Measurements from ENCODE around the gene AGPAT4.
"Not testable (repeated sequence)": the region's sequence is repeated elsewhere in the genome, so short reads cannot be mapped to it uniquely, and the experiment has no call there.

The AGPAT4 gene

DNA sequence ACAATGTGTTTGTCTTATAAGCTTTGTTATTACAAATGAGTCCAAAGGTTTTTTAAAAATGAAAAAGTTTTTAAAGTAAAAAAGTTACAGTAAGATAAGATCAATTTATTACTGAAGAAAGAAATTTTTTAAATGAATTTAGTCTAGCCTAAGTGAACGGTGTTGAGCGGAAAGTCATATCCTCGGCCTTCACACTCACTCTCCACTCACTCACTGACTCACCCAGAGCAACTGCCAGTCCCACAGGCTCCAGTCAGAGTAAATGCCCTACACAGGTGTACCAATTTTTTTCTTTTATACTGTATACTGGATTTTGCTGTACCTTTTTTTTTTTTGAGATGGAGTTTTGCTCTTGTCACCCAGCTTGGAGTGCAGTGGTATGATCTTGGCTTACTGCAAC is 42.7 kb upstream of the AGPAT4 start:
- no peaks in the 10 kb centered on the region for H3K4me1 ChIP-seq (ENCODE audit: control insufficient read depth, low read length)
- H3K9me3 ChIP-seq (ENCODE audit: control insufficient read depth, insufficient read depth, low read length) = no peaks in the 10 kb centered on the region
- H3F3A ChIP-seq (ENCODE audit: control insufficient read depth, insufficient read depth) = no peaks in the 10 kb centered on the region
- no peak overlapping the region for H3K4me2 ChIP-seq (ENCODE audit: low read length)
- no peak overlapping the region for H3K27ac ChIP-seq (ENCODE audit: low read depth, low read length)
- H3K4me3 ChIP-seq (ENCODE audit: low read length) = no peak overlapping the region
- H3K79me2 ChIP-seq (ENCODE audit: control insufficient read depth, low read length) = no peaks in the 10 kb centered on the region
- H4K20me1 ChIP-seq (ENCODE audit: control insufficient read depth, insufficient read depth, low read depth, low read length) = no peaks in the 10 kb centered on the region
- no peak for TF ChIP-seq EZH2phosphoT487 (IDR thresholded peaks at IDR 0.05; ENCODE audit: borderline replicate concordance, low read length)
- TF ChIP-seq, protein P1, sequence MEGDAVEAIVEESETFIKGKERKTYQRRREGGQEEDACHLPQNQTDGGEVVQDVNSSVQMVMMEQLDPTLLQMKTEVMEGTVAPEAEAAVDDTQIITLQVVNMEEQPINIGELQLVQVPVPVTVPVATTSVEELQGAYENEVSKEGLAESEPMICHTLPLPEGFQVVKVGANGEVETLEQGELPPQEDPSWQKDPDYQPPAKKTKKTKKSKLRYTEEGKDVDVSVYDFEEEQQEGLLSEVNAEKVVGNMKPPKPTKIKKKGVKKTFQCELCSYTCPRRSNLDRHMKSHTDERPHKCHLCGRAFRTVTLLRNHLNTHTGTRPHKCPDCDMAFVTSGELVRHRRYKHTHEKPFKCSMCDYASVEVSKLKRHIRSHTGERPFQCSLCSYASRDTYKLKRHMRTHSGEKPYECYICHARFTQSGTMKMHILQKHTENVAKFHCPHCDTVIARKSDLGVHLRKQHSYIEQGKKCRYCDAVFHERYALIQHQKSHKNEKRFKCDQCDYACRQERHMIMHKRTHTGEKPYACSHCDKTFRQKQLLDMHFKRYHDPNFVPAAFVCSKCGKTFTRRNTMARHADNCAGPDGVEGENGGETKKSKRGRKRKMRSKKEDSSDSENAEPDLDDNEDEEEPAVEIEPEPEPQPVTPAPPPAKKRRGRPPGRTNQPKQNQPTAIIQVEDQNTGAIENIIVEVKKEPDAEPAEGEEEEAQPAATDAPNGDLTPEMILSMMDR (IDR thresholded peaks at IDR 0.05; ENCODE audit: low read depth, low read length, poor library complexity, severe bottlenecking) = no peak
- H3K9me2 ChIP-seq (replicated peaks; ENCODE audit: control insufficient read depth, low read length) = no peaks in the 10 kb centered on the region
- H3K27me3 ChIP-seq (ENCODE audit: control insufficient read depth, low read length) = no peaks in the 10 kb centered on the region
- H3K36me3 ChIP-seq (ENCODE audit: control insufficient read depth, low read length) = no peaks in the 10 kb centered on the region

DNA sequence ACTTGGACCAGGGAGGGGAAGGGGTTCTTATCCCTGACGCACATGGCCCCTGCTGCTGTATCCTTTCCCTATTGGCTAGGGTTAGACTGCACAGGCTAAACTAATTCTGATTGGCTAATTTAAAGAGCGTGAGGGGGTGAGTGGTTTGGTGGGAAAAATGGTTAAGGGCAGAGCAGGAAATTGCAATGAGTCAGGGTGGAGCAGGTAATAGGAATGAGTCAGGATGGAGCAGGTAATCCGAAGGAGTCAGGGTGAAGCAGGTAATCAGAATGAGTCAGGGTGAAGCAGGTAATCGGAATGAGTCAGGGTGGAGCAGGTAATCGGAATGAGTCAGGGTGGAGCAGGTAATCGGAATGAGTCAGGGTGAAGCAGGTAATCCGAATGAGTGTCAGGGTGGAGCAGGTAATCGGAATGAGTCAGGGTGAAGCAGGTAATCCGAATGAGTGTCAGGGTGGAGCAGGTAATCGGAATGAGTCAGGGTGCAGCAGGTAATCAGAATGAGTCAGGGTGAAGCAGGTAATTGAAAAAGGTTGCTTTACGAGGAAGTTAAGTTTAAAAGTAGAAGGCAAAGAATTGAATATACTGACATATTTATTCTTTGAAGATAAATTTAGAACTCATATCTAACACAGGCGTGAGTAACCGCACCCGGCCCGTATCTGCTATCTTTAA is 41.5 kb upstream of the AGPAT4 start:
- not testable (repeated sequence) for H3K27ac ChIP-seq (ENCODE audit: low read depth, low read length); H3K9me2 ChIP-seq (replicated peaks; ENCODE audit: control insufficient read depth, low read length); H4K20me1 ChIP-seq (ENCODE audit: control insufficient read depth, insufficient read depth, low read depth, low read length); H3K4me3 ChIP-seq (ENCODE audit: low read length); H3K27me3 ChIP-seq (ENCODE audit: control insufficient read depth, low read length); H3K36me3 ChIP-seq (ENCODE audit: control insufficient read depth, low read length); H3K79me2 ChIP-seq (ENCODE audit: control insufficient read depth, low read length); H3F3A ChIP-seq (ENCODE audit: control insufficient read depth, insufficient read depth); H3K9me3 ChIP-seq (ENCODE audit: control insufficient read depth, insufficient read depth, low read length); H3K4me2 ChIP-seq (ENCODE audit: low read length); H3K4me1 ChIP-seq (ENCODE audit: control insufficient read depth, low read length)

DNA sequence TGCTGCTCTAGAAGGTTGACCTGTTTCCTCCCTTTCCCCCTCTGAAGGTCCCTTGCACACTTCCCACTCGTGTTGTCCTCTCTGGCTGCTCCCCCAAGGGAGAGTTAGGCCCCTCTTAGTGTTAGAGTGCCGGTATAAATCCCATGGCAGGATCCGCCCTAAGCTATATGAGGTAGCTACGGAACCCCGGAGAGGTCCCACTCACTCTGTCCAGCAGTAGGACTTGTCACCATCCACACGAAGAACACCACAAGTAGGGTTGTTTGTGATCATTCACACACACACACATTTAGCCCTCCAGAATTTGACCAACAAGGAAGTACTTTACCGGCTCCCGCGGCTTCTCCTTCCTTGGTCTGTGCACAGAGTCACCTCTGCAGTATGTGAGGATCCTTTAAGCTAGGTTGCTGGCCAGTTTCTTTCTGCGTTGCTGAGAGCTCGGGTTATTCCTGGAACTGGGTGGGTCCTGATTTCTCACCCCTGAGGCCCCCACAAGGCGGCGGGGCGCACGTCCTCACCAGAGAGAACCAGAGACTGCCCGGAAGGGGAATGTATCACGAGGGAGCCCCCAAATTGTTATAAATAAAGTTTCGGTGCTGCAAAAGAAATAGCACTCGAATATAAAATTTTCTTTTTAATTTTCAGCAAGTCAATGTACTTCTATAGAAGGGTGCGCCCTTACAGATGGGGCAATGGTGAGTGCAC is 40.8 kb upstream of the AGPAT4 start:
- not testable (repeated sequence) for H3K4me1 ChIP-seq (ENCODE audit: control insufficient read depth, low read length); H3K9me3 ChIP-seq (ENCODE audit: control insufficient read depth, insufficient read depth, low read length); H4K20me1 ChIP-seq (ENCODE audit: control insufficient read depth, insufficient read depth, low read depth, low read length); H3K36me3 ChIP-seq (ENCODE audit: control insufficient read depth, low read length); H3K79me2 ChIP-seq (ENCODE audit: control insufficient read depth, low read length); H3F3A ChIP-seq (ENCODE audit: control insufficient read depth, insufficient read depth); H3K27me3 ChIP-seq (ENCODE audit: control insufficient read depth, low read length); H3K4me3 ChIP-seq (ENCODE audit: low read length); H3K4me2 ChIP-seq (ENCODE audit: low read length); H3K9me2 ChIP-seq (replicated peaks; ENCODE audit: control insufficient read depth, low read length); H3K27ac ChIP-seq (ENCODE audit: low read depth, low read length)

DNA sequence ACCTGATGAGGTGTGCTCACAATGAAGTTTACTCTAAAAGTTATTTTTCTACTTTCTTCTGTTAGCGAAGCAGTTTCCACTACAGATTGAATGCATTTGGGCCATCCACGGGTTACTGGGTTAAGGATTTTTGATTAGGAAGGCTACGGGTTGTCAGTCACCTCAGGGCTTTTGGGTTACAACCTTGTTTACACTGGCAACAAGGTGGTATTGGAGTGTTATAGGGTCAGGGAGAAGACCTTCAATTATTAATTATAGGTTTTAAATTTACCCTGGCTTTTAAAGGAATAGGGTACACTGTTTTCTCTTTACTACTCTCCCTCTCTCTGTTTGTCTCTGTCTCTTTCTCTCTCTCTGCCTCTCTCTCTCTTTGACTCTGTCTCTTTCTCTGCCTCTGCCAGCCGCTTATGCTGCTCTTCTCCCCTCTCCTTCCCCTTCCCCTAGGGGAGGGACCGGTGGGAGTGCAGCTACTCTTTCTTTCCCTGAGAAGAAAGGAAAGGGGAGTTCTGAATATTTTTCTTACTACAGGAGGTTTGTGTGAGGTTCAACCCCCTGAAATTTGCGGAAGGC is 40.2 kb upstream of the AGPAT4 start:
- H4K20me1 ChIP-seq (ENCODE audit: control insufficient read depth, insufficient read depth, low read depth, low read length) = no peaks in the 10 kb centered on the region
- no peaks in the 10 kb centered on the region for H3F3A ChIP-seq (ENCODE audit: control insufficient read depth, insufficient read depth)
- no peak overlapping the region for H3K4me2 ChIP-seq (ENCODE audit: low read length)
- H3K27ac ChIP-seq (ENCODE audit: low read depth, low read length) = no peak overlapping the region
- no peaks in the 10 kb centered on the region for H3K36me3 ChIP-seq (ENCODE audit: control insufficient read depth, low read length)
- H3K4me1 ChIP-seq (ENCODE audit: control insufficient read depth, low read length) = no peaks in the 10 kb centered on the region
- TF ChIP-seq, protein P1 (IDR thresholded peaks at IDR 0.05; ENCODE audit: low read depth, low read length, poor library complexity, severe bottlenecking) = no peak
- TF ChIP-seq EZH2phosphoT487 (IDR thresholded peaks at IDR 0.05; ENCODE audit: borderline replicate concordance, low read length) = no peak
- H3K4me3 ChIP-seq (ENCODE audit: low read length) = no peak overlapping the region
- no peaks in the 10 kb centered on the region for H3K9me2 ChIP-seq (replicated peaks; ENCODE audit: control insufficient read depth, low read length)
- no peaks in the 10 kb centered on the region for H3K27me3 ChIP-seq (ENCODE audit: control insufficient read depth, low read length)
- no peaks in the 10 kb centered on the region for H3K79me2 ChIP-seq (ENCODE audit: control insufficient read depth, low read length)
- H3K9me3 ChIP-seq (ENCODE audit: control insufficient read depth, insufficient read depth, low read length) = no peaks in the 10 kb centered on the region

GRCh38 chr6:161313475-161313874 is 39.6 kb upstream of the AGPAT4 start:
- not testable (repeated sequence) for H3F3A ChIP-seq (ENCODE audit: control insufficient read depth, insufficient read depth); H3K9me3 ChIP-seq (ENCODE audit: control insufficient read depth, insufficient read depth, low read length); H3K27ac ChIP-seq (ENCODE audit: low read depth, low read length); H3K79me2 ChIP-seq (ENCODE audit: control insufficient read depth, low read length); H3K4me2 ChIP-seq (ENCODE audit: low read length); H4K20me1 ChIP-seq (ENCODE audit: control insufficient read depth, insufficient read depth, low read depth, low read length); H3K4me1 ChIP-seq (ENCODE audit: control insufficient read depth, low read length); H3K9me2 ChIP-seq (replicated peaks; ENCODE audit: control insufficient read depth, low read length); H3K27me3 ChIP-seq (ENCODE audit: control insufficient read depth, low read length); H3K36me3 ChIP-seq (ENCODE audit: control insufficient read depth, low read length); H3K4me3 ChIP-seq (ENCODE audit: low read length)

- H3K36me3 ChIP-seq (ENCODE audit: control insufficient read depth, low read length); H3K27ac ChIP-seq (ENCODE audit: low read depth, low read length); H3K9me3 ChIP-seq (ENCODE audit: control insufficient read depth, insufficient read depth, low read length); H3K9me2 ChIP-seq (replicated peaks; ENCODE audit: control insufficient read depth, low read length); H4K20me1 ChIP-seq (ENCODE audit: control insufficient read depth, insufficient read depth, low read depth, low read length); H3K27me3 ChIP-seq (ENCODE audit: control insufficient read depth, low read length); H3K79me2 ChIP-seq (ENCODE audit: control insufficient read depth, low read length); H3F3A ChIP-seq (ENCODE audit: control insufficient read depth, insufficient read depth); H3K4me1 ChIP-seq (ENCODE audit: control insufficient read depth, low read length); H3K4me2 ChIP-seq (ENCODE audit: low read length); H3K4me3 ChIP-seq (ENCODE audit: low read length): not testable (repeated sequence)
Measured at GRCh38 chr6:161309774-161310173, 35.9 kb upstream of the AGPAT4 start.

Data from DOHH2 (cell line).